Measurements from ENCODE around the gene GRN.

Gene GRN

GRCh38 chr17:44344939-44345453, at the start of gene GRN:
Gene GRN (plus strand): TSS chr17:44345302. CDS start chr17:44349165, 3,863 bp downstream.
- DNase-seq (ENCODE audit: low read depth, low spot score): peak; percentile 70

GRCh38 chr17:44297975-44298374, 47.1 kb upstream of the GRN start:
- no peak for DNase-seq (ENCODE audit: low read depth, low spot score)

GRCh38 chr17:44304651-44305050, 40.5 kb upstream of the GRN start:
- DNase-seq (ENCODE audit: low read depth, low spot score): no peak

- no peak for DNase-seq (ENCODE audit: low read depth, low spot score)
These were observed 37.5 kb upstream of the GRN start for GRCh38 chr17:44307387-44308186.

- DNase-seq (ENCODE audit: low read depth, low spot score): peak; percentile 65
These were observed 36.7 kb upstream of the GRN start, which contains the start of gene RUNDC3A for GRCh38 chr17:44308320-44308818. Gene RUNDC3A (plus strand): TSS chr17:44308601. CDS start chr17:44308833, 232 bp downstream.

- DNase-seq (ENCODE audit: low read depth, low spot score): no peak
These were observed 36.2 kb upstream of the GRN start for GRCh38 chr17:44308865-44309264.

GRCh38 chr17:44309472-44309871, 35.6 kb upstream of the GRN start:
- no peak for DNase-seq (ENCODE audit: low read depth, low spot score)

GRCh38 chr17:44310188-44310587, 34.9 kb upstream of the GRN start:
- DNase-seq (ENCODE audit: low read depth, low spot score): no peak

- DNase-seq (ENCODE audit: low read depth, low spot score): no peak
These were observed 34.3 kb upstream of the GRN start for GRCh38 chr17:44310609-44311376.

GRCh38 chr17:44311562-44312181, 33.4 kb upstream of the GRN start:
- DNase-seq (ENCODE audit: low read depth, low spot score): no peak

GRCh38 chr17:44312396-44313104, 32.6 kb upstream of the GRN start:
- DNase-seq (ENCODE audit: low read depth, low spot score): no peak

GRCh38 chr17:44314031-44314430, 31.1 kb upstream of the GRN start:
- no peak for DNase-seq (ENCODE audit: low read depth, low spot score)

- no peak for DNase-seq (ENCODE audit: low read depth, low spot score)
These were observed 30.6 kb upstream of the GRN start for GRCh38 chr17:44314524-44314868.

- no peak for DNase-seq (ENCODE audit: low read depth, low spot score)
These were observed 30.0 kb upstream of the GRN start for GRCh38 chr17:44314869-44315661.

- no peak for DNase-seq (ENCODE audit: low read depth, low spot score)
These were observed 29.1 kb upstream of the GRN start for GRCh38 chr17:44315760-44316731.

- DNase-seq (ENCODE audit: low read depth, low spot score): no peak
These were observed 27.6 kb upstream of the GRN start for GRCh38 chr17:44317545-44317944.

- DNase-seq (ENCODE audit: low read depth, low spot score): no peak
These were observed 26.8 kb upstream of the GRN start for GRCh38 chr17:44318077-44318892.

- no peak for DNase-seq (ENCODE audit: low read depth, low spot score)
These were observed 25.0 kb upstream of the GRN start for GRCh38 chr17:44320066-44320465.

Data from activated naive CD8-positive, alpha-beta T cell treated with anti-CD3 and anti-CD28 coated beads, Interleukin-2, amount 50 U/mL, for 16 hours (primary cell).